ENCODE measurements around the gene ERF. TPM values are rescaled to one million over a fixed set of nuclear protein-coding genes. Genes with fewer than 3 reads are reported as not detected.
A peak's percentile ranks its signal among the peaks of the same experiment; 100 is the strongest.

ERF gene
- total RNA-seq, 1 donor from 2014 or later, result 75.3 TPM

DNA sequence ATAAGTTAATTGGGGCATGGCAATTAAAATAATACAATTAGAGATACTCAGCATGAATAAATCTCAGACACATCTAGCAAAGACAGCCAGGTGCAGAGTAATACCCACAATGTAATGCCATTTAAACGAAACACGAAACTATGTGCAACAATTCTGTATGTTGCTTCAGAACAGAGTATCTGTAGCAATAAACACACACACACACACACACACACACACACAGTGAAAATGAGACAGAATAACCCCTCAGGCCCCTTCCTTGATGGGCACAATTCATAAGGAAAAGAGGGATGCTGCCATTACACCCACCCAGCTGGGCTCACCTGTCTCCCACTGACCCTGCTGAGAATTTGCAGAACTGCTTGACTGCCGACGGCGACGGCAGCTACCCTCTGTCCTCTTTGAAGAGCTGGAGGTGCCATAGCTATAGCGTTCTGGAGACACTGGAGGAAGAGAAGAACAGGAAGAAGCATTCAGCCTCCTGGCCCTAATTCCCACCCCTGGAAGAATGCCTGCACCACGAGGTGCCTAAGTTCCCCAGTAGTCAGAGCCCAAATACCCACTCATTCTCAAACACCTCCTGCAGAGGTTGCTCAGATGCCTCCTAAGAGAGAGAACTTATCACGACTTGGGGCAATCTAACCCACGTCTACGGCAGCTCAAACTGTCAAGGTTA is 40.0 kb downstream of the ERF start:
- H3K4me3 Mint-ChIP-seq (ENCODE audit: unreplicated experiment), result no peak overlapping the region

GRCh38 chr19:42212886-42213285 is 42.0 kb downstream of the ERF start:
- DNase-seq (ENCODE audit: extremely low spot score, unreplicated experiment), result no peak
- no peaks in the 10 kb centered on the region for H3K9me3 Mint-ChIP-seq (ENCODE audit: unreplicated experiment)
- H3K4me1 Mint-ChIP-seq (ENCODE audit: unreplicated experiment), result peaks cover 26% of the 10 kb centered on the region
- no peak overlapping the region for H3K4me3 Mint-ChIP-seq (ENCODE audit: unreplicated experiment)
- H3K36me3 Mint-ChIP-seq (ENCODE audit: unreplicated experiment), result peaks cover 27% of the 10 kb centered on the region
- H3K27ac Mint-ChIP-seq (ENCODE audit: unreplicated experiment), result no peak overlapping the region
- H3K27me3 Mint-ChIP-seq (ENCODE audit: unreplicated experiment), result no peaks in the 10 kb centered on the region
- TF ChIP-seq CTCF (IDR thresholded peaks at IDR 0.05), result no peak

More for the DNA sequence above, 40.0 kb downstream of the ERF start:
- peaks cover 37% of the 10 kb centered on the region for H3K4me1 Mint-ChIP-seq (ENCODE audit: unreplicated experiment)
- no peak for TF ChIP-seq CTCF (IDR thresholded peaks at IDR 0.05)
- no peaks in the 10 kb centered on the region for H3K9me3 Mint-ChIP-seq (ENCODE audit: unreplicated experiment)
- H3K27me3 Mint-ChIP-seq (ENCODE audit: unreplicated experiment), result no peaks in the 10 kb centered on the region
- DNase-seq (ENCODE audit: extremely low spot score, unreplicated experiment), result no peak
- peaks cover 13% of the 10 kb centered on the region for H3K36me3 Mint-ChIP-seq (ENCODE audit: unreplicated experiment)
- no peak overlapping the region for H3K27ac Mint-ChIP-seq (ENCODE audit: unreplicated experiment)

- no peak for DNase-seq (ENCODE audit: extremely low spot score, unreplicated experiment)
- no peak for TF ChIP-seq CTCF (IDR thresholded peaks at IDR 0.05)
- no peaks in the 10 kb centered on the region for H3K27me3 Mint-ChIP-seq (ENCODE audit: unreplicated experiment)
- peaks cover 41% of the 10 kb centered on the region for H3K36me3 Mint-ChIP-seq (ENCODE audit: unreplicated experiment)
- no peak overlapping the region for H3K4me3 Mint-ChIP-seq (ENCODE audit: unreplicated experiment)
- H3K4me1 Mint-ChIP-seq (ENCODE audit: unreplicated experiment), result peaks cover 18% of the 10 kb centered on the region
- no peak overlapping the region for H3K27ac Mint-ChIP-seq (ENCODE audit: unreplicated experiment)
- H3K9me3 Mint-ChIP-seq (ENCODE audit: unreplicated experiment), result no peaks in the 10 kb centered on the region
These were observed 46.3 kb downstream of the ERF start for GRCh38 chr19:42208612-42209011.

- no peak for TF ChIP-seq CTCF (IDR thresholded peaks at IDR 0.05)
- DNase-seq (ENCODE audit: extremely low spot score, unreplicated experiment), result no peak
- Mint-ChIP-seq H3K4me3 (ENCODE audit: unreplicated experiment) (no peak overlapping the region), H3K4me1 (ENCODE audit: unreplicated experiment) (peaks cover 16% of the 10 kb centered on the region), H3K36me3 (ENCODE audit: unreplicated experiment) (peaks cover 40% of the 10 kb centered on the region), H3K9me3 (ENCODE audit: unreplicated experiment) (no peaks in the 10 kb centered on the region), H3K27ac (ENCODE audit: unreplicated experiment) (peak overlapping the region; percentile 20), H3K27me3 (ENCODE audit: unreplicated experiment) (no peaks in the 10 kb centered on the region)
These were observed 47.1 kb downstream of the ERF start for GRCh38 chr19:42207767-42208271.

- Mint-ChIP-seq H3K36me3 (ENCODE audit: unreplicated experiment) (peaks cover 43% of the 10 kb centered on the region), H3K4me1 (ENCODE audit: unreplicated experiment) (peaks cover 16% of the 10 kb centered on the region), H3K9me3 (ENCODE audit: unreplicated experiment) (no peaks in the 10 kb centered on the region), H3K27ac (ENCODE audit: unreplicated experiment) (peak overlapping the region; percentile 20), H3K27me3 (ENCODE audit: unreplicated experiment) (no peaks in the 10 kb centered on the region), H3K4me3 (ENCODE audit: unreplicated experiment) (no peak overlapping the region)
- TF ChIP-seq CTCF (IDR thresholded peaks at IDR 0.05), result no peak
- DNase-seq (ENCODE audit: extremely low spot score, unreplicated experiment), result no peak
These were observed 47.8 kb downstream of the ERF start for GRCh38 chr19:42206871-42207755.

Data from osteocyte (in vitro differentiated cells).